ENCODE data around the gene INTU. TPM values are rescaled to one million over a fixed set of nuclear protein-coding genes. Genes with fewer than 3 reads are reported as not detected.

INTU gene
- total RNA-seq, 1 donor from 2014 or later = 18.5 TPM

DNA sequence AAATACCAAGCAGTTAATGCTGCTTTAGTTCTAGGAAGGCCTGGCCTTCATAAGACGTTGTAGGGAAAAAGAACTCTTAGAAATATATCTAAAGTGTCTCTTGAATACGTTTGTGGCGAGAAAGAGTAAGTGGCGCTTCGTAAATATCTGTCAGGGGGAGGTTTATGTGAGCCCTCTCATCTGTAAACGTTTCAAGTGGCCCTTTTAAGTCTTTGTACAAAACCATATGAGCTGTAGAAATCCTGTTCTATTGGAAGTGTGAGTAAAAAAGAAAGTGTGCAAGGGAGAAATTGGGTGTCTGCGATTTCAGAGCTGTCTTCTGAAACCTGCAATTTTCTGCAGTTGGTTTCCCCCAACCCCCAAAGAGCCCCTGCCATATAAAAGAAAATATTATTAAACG lies 8.6 kb upstream of the INTU start:
- no peak for DNase-seq (ENCODE audit: low read depth, low spot score)
- Mint-ChIP-seq H3K4me1 (peaks cover 23% of the 10 kb centered on the region), H3K36me3 (ENCODE audit: low read depth) (no peaks in the 10 kb centered on the region), H3K9me3 (no peaks in the 10 kb centered on the region), H3K27me3 (ENCODE audit: low read depth) (peaks cover 36% of the 10 kb centered on the region), H3K4me3 (peak overlapping the region; percentile 94), H3K27ac (ENCODE audit: unreplicated experiment) (peak overlapping the region; percentile 53)
- TF ChIP-seq, protein P1, sequence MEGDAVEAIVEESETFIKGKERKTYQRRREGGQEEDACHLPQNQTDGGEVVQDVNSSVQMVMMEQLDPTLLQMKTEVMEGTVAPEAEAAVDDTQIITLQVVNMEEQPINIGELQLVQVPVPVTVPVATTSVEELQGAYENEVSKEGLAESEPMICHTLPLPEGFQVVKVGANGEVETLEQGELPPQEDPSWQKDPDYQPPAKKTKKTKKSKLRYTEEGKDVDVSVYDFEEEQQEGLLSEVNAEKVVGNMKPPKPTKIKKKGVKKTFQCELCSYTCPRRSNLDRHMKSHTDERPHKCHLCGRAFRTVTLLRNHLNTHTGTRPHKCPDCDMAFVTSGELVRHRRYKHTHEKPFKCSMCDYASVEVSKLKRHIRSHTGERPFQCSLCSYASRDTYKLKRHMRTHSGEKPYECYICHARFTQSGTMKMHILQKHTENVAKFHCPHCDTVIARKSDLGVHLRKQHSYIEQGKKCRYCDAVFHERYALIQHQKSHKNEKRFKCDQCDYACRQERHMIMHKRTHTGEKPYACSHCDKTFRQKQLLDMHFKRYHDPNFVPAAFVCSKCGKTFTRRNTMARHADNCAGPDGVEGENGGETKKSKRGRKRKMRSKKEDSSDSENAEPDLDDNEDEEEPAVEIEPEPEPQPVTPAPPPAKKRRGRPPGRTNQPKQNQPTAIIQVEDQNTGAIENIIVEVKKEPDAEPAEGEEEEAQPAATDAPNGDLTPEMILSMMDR (conservative IDR thresholded peaks at IDR 0.05) = no peak

DNA sequence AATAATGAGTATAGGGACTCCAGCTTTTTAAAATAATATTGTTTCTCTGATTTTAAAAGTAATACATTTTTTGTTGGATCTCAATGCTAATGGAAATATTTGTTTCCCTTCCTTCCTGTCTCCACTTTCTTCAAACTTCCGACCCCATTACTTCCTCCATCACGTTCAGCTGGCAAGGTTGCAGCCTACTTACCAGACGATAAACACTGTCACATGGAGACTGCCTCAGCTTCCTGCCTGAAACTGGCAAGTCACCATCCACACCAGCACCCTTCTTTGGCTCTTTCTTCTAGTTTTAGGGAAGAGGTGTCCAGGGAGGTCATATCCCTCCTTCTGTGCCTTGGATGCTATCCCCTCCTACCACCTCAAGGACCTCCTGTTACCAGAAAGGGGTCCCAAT lies 3.4 kb upstream of the INTU start:
- Mint-ChIP-seq H3K27me3 (ENCODE audit: low read depth) (peaks cover 11% of the 10 kb centered on the region), H3K27ac (ENCODE audit: unreplicated experiment) (no peak overlapping the region), H3K4me1 (peaks cover 23% of the 10 kb centered on the region), H3K4me3 (no peak overlapping the region), H3K36me3 (ENCODE audit: low read depth) (no peaks in the 10 kb centered on the region), H3K9me3 (no peaks in the 10 kb centered on the region)
- DNase-seq (ENCODE audit: low read depth, low spot score) = no peak
- TF ChIP-seq, protein P1 (conservative IDR thresholded peaks at IDR 0.05) = no peak

DNA sequence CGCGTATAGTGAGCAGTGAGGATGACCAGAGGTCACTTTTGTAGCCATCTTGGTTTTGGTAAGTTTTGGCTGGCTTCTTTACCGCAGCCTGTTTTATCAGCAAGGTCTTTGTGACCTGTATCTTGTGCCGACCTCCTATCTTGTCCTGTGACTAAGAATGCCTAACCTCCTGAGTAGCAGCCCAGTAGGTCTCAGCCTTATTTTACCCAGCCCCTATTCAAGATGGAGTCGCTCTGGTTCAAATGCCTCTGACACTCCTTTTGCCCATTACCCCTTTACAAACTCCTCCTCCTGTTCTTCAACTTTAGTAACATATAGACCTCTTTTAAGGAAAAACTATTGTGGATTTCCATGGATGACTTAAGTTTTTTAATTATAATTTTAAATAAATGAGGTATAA lies 2.6 kb upstream of the INTU start:
- DNase-seq (ENCODE audit: low read depth, low spot score) = no peak
- no peaks in the 10 kb centered on the region for H3K9me3 Mint-ChIP-seq
- no peak overlapping the region for H3K27ac Mint-ChIP-seq (ENCODE audit: unreplicated experiment)
- H3K4me3 Mint-ChIP-seq = no peak overlapping the region
- H3K36me3 Mint-ChIP-seq (ENCODE audit: low read depth) = no peaks in the 10 kb centered on the region
- H3K4me1 Mint-ChIP-seq = peaks cover 21% of the 10 kb centered on the region
- TF ChIP-seq, protein P1 (conservative IDR thresholded peaks at IDR 0.05) = no peak
- peaks cover 5% of the 10 kb centered on the region for H3K27me3 Mint-ChIP-seq (ENCODE audit: low read depth)

GRCh38 chr4:127631420-127631819 lies 1.3 kb upstream of the INTU start:
- TF ChIP-seq, protein P1 (conservative IDR thresholded peaks at IDR 0.05) = no peak
- DNase-seq (ENCODE audit: low read depth, low spot score) = no peak
- H3K27me3 Mint-ChIP-seq (ENCODE audit: low read depth) = peaks cover 4% of the 10 kb centered on the region
- H3K36me3 Mint-ChIP-seq (ENCODE audit: low read depth) = no peaks in the 10 kb centered on the region
- H3K4me1 Mint-ChIP-seq = peaks cover 21% of the 10 kb centered on the region
- no peak overlapping the region for H3K27ac Mint-ChIP-seq (ENCODE audit: unreplicated experiment)
- peak overlapping the region; percentile 77 for H3K4me3 Mint-ChIP-seq
- H3K9me3 Mint-ChIP-seq = no peaks in the 10 kb centered on the region

- no peaks in the 10 kb centered on the region for H3K9me3 Mint-ChIP-seq
- no peaks in the 10 kb centered on the region for H3K27me3 Mint-ChIP-seq (ENCODE audit: low read depth)
- H3K36me3 Mint-ChIP-seq (ENCODE audit: low read depth) = no peaks in the 10 kb centered on the region
- TF ChIP-seq, protein P1 (conservative IDR thresholded peaks at IDR 0.05) = no peak
- H3K4me1 Mint-ChIP-seq = peaks cover 21% of the 10 kb centered on the region
- H3K27ac Mint-ChIP-seq (ENCODE audit: unreplicated experiment) = no peak overlapping the region
- H3K4me3 Mint-ChIP-seq = peak overlapping the region; percentile 66
- DNase-seq (ENCODE audit: low read depth, low spot score) = no peak
These were observed 1.4 kb downstream of the INTU start for GRCh38 chr4:127634181-127634580.

DNA sequence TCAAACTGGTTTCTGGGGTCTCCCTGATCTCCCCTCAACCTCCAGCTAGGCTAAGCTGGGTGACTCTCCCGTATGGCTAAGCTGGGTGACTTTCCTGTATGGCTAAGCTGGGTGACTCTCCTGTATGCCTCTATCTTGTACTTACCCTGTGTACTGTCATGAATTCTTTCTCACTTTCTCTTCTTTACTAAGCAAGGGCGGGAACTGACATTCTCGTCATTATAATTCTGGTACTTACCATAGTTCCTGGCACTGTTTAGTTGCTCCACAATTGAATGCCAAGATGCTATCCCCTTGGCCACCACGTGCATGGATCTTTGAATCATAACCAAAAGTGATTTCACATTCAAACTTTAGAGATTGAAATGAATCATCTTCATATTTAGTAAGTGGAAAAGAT lies 8.8 kb downstream of the INTU start:
- H3K36me3 Mint-ChIP-seq (ENCODE audit: low read depth) = peaks cover 17% of the 10 kb centered on the region
- no peaks in the 10 kb centered on the region for H3K4me1 Mint-ChIP-seq
- no peak for DNase-seq (ENCODE audit: low read depth, low spot score)
- H3K27ac Mint-ChIP-seq (ENCODE audit: unreplicated experiment) = peak overlapping the region; percentile 78
- H3K9me3 Mint-ChIP-seq = peaks cover 2% of the 10 kb centered on the region
- TF ChIP-seq, protein P1 (conservative IDR thresholded peaks at IDR 0.05) = no peak
- H3K4me3 Mint-ChIP-seq = no peak overlapping the region
- no peaks in the 10 kb centered on the region for H3K27me3 Mint-ChIP-seq (ENCODE audit: low read depth)

Data from neural crest cell (in vitro differentiated cells).